Measurements from ENCODE around the gene PPIL1.

PPIL1 gene

GRCh38 chr6:36833182-36833789, 41.3 kb downstream of the PPIL1 start:
- DNase-seq = no peak

- no peak for DNase-seq
Measured at GRCh38 chr6:36832313-36832712, 42.3 kb downstream of the PPIL1 start.

- no peak for DNase-seq
Measured at GRCh38 chr6:36830577-36830976, 44.0 kb downstream of the PPIL1 start.

GRCh38 chr6:36829919-36830544, 44.6 kb downstream of the PPIL1 start:
- DNase-seq = no peak

GRCh38 chr6:36827261-36828079, 47.1 kb downstream of the PPIL1 start:
- DNase-seq = no peak

- no peak for DNase-seq
Measured at GRCh38 chr6:36826520-36827227, 47.9 kb downstream of the PPIL1 start.

GRCh38 chr6:36825994-36826393, 48.6 kb downstream of the PPIL1 start:
- DNase-seq = no peak

- no peak for DNase-seq
Measured at GRCh38 chr6:36825452-36825851, 49.2 kb downstream of the PPIL1 start.

GRCh38 chr6:36824253-36824652, 50.4 kb downstream of the PPIL1 start:
- DNase-seq = no peak

GRCh38 chr6:36823421-36824096, 51.0 kb downstream of the PPIL1 start:
- DNase-seq = no peak

GRCh38 chr6:36822506-36823269, 51.9 kb downstream of the PPIL1 start:
- no peak for DNase-seq

GRCh38 chr6:36821581-36822335, 52.8 kb downstream of the PPIL1 start:
- no peak for DNase-seq

- no peak for DNase-seq
Measured at GRCh38 chr6:36820700-36821580, 53.7 kb downstream of the PPIL1 start.

GRCh38 chr6:36818756-36819155, 55.8 kb downstream of the PPIL1 start:
- DNase-seq = no peak

- DNase-seq = no peak
Measured at GRCh38 chr6:36817847-36818246, 56.8 kb downstream of the PPIL1 start.

- DNase-seq = no peak
Measured at GRCh38 chr6:36817176-36817817, 57.3 kb downstream of the PPIL1 start.

GRCh38 chr6:36815962-36816735, 58.5 kb downstream of the PPIL1 start:
- DNase-seq = no peak

- no peak for DNase-seq
Measured at GRCh38 chr6:36814249-36814648, 60.4 kb downstream of the PPIL1 start.

GRCh38 chr6:36813526-36813925, 61.1 kb downstream of the PPIL1 start:
- DNase-seq = no peak

Data from NCI-H1417 treated with DMSO at 0.1 percent for 48 hours (cell line).